ENCODE measurements around the gene IGFBP3. TPM values are rescaled to one million over a fixed set of nuclear protein-coding genes. Genes with fewer than 3 reads are reported as not detected.

Gene IGFBP3
- total and polyA plus RNA-seq, 2 experiments from 2014 or later = 11.2 to 11.3 TPM

DNA sequence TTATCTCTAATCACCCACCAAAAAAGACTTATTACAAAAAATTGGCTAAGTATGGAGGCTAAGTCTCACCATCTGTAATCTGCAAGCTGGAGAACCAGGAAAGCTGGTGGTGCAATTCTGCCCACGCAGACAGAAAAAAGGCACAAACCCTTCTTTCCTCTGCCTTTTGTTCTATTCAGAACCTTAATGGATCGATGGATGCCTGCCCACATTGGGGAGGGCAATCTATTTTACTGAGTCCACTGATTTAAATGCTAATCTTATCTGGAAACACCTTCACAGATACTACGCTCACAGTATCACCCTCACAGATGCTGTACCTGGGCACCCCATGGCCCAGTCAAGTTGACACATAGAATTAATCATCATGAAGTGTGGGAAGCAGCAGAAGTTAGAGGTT, 10.2 kb downstream of the IGFBP3 start (continued):
- TF ChIP-seq, protein P1, sequence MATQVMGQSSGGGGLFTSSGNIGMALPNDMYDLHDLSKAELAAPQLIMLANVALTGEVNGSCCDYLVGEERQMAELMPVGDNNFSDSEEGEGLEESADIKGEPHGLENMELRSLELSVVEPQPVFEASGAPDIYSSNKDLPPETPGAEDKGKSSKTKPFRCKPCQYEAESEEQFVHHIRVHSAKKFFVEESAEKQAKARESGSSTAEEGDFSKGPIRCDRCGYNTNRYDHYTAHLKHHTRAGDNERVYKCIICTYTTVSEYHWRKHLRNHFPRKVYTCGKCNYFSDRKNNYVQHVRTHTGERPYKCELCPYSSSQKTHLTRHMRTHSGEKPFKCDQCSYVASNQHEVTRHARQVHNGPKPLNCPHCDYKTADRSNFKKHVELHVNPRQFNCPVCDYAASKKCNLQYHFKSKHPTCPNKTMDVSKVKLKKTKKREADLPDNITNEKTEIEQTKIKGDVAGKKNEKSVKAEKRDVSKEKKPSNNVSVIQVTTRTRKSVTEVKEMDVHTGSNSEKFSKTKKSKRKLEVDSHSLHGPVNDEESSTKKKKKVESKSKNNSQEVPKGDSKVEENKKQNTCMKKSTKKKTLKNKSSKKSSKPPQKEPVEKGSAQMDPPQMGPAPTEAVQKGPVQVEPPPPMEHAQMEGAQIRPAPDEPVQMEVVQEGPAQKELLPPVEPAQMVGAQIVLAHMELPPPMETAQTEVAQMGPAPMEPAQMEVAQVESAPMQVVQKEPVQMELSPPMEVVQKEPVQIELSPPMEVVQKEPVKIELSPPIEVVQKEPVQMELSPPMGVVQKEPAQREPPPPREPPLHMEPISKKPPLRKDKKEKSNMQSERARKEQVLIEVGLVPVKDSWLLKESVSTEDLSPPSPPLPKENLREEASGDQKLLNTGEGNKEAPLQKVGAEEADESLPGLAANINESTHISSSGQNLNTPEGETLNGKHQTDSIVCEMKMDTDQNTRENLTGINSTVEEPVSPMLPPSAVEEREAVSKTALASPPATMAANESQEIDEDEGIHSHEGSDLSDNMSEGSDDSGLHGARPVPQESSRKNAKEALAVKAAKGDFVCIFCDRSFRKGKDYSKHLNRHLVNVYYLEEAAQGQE (IDR thresholded peaks at IDR 0.05; ENCODE audit: unreplicated experiment) = no peak
- TF ChIP-seq POLR2AphosphoS5 (IDR thresholded peaks at IDR 0.05; ENCODE audit: low read depth) (no peak), NANOG (IDR thresholded peaks at IDR 0.05; ENCODE audit: borderline replicate concordance) (no peak)

DNA sequence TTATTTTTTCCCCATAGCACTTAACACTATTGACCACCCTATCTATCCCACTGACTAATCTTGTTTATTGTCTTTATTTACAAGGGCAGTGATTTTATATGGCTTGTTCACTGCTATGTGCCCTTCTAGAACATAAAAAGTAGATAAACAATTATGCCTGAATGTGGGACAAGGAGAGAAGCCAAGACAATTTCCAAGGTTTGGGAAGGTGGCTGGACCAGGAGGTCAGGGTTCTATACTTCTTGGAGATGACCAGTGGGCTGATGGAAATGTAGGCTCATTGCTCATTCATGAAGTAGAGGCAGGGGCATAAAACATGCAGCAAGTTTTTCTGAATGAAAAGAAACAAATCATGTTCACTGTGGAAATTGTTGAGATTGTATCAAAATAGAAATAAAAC, 11.5 kb downstream of the IGFBP3 start:
- Histone ChIP-seq H3K4me2 (no peak overlapping the region), H3K36me3 (ENCODE audit: insufficient read depth) (no peaks in the 10 kb centered on the region), H3K27ac (ENCODE audit: low read depth) (no peak overlapping the region), H3K9me2 (ENCODE audit: insufficient read depth) (no peaks in the 10 kb centered on the region), H3K27me3 (ENCODE audit: insufficient read depth) (no peaks in the 10 kb centered on the region), H3F3A (replicated peaks; ENCODE audit: low read depth) (no peaks in the 10 kb centered on the region), H2AFZ (no peak overlapping the region), H3K4me3 (no peak overlapping the region), H3K79me2 (replicated peaks; ENCODE audit: insufficient read depth) (no peaks in the 10 kb centered on the region), H4K20me1 (replicated peaks; ENCODE audit: insufficient read depth) (no peaks in the 10 kb centered on the region), H3K4me1 (ENCODE audit: insufficient read depth) (no peaks in the 10 kb centered on the region)
- no peaks in the 10 kb centered on the region for H3K9me3 Mint-ChIP-seq
- ATAC-seq (no peak), DNase-seq (ENCODE audit: low spot score) (no peak)
- H3K27me3 Mint-ChIP-seq (ENCODE audit: insufficient read depth, low read depth, poor library complexity) = no peaks in the 10 kb centered on the region
- H3K27ac Mint-ChIP-seq = no peak overlapping the region
- H3K36me3 Mint-ChIP-seq (ENCODE audit: low read depth) = peaks cover 4% of the 10 kb centered on the region; the same call in 2 of the 3 replicates
- H3K4me3 Mint-ChIP-seq = no peak overlapping the region
- H3K4me1 Mint-ChIP-seq = no peaks in the 10 kb centered on the region
- TF ChIP-seq JUNB (IDR thresholded peaks at IDR 0.05; ENCODE audit: unreplicated experiment) (no peak), POLR2AphosphoS5 (IDR thresholded peaks at IDR 0.05; ENCODE audit: low read depth) (no peak), EZH2phosphoT487 (IDR thresholded peaks at IDR 0.05; ENCODE audit: unreplicated experiment) (no peak), CREB1 (CRISPR knock-in tag; IDR thresholded peaks at IDR 0.05; ENCODE audit: low read depth) (no peak), STAT1 (IDR thresholded peaks at IDR 0.05; ENCODE audit: unreplicated experiment) (no peak), EZH2 (IDR thresholded peaks at IDR 0.05; ENCODE audit: low read depth, unreplicated experiment) (no peak)
- TF ChIP-seq, protein P1 (IDR thresholded peaks at IDR 0.05; ENCODE audit: unreplicated experiment) = no peak
- TF ChIP-seq, protein P2, sequence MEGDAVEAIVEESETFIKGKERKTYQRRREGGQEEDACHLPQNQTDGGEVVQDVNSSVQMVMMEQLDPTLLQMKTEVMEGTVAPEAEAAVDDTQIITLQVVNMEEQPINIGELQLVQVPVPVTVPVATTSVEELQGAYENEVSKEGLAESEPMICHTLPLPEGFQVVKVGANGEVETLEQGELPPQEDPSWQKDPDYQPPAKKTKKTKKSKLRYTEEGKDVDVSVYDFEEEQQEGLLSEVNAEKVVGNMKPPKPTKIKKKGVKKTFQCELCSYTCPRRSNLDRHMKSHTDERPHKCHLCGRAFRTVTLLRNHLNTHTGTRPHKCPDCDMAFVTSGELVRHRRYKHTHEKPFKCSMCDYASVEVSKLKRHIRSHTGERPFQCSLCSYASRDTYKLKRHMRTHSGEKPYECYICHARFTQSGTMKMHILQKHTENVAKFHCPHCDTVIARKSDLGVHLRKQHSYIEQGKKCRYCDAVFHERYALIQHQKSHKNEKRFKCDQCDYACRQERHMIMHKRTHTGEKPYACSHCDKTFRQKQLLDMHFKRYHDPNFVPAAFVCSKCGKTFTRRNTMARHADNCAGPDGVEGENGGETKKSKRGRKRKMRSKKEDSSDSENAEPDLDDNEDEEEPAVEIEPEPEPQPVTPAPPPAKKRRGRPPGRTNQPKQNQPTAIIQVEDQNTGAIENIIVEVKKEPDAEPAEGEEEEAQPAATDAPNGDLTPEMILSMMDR (conservative IDR thresholded peaks at IDR 0.05; ENCODE audit: low read depth in 2 of 2) = no peak
- TF ChIP-seq, protein P3, sequence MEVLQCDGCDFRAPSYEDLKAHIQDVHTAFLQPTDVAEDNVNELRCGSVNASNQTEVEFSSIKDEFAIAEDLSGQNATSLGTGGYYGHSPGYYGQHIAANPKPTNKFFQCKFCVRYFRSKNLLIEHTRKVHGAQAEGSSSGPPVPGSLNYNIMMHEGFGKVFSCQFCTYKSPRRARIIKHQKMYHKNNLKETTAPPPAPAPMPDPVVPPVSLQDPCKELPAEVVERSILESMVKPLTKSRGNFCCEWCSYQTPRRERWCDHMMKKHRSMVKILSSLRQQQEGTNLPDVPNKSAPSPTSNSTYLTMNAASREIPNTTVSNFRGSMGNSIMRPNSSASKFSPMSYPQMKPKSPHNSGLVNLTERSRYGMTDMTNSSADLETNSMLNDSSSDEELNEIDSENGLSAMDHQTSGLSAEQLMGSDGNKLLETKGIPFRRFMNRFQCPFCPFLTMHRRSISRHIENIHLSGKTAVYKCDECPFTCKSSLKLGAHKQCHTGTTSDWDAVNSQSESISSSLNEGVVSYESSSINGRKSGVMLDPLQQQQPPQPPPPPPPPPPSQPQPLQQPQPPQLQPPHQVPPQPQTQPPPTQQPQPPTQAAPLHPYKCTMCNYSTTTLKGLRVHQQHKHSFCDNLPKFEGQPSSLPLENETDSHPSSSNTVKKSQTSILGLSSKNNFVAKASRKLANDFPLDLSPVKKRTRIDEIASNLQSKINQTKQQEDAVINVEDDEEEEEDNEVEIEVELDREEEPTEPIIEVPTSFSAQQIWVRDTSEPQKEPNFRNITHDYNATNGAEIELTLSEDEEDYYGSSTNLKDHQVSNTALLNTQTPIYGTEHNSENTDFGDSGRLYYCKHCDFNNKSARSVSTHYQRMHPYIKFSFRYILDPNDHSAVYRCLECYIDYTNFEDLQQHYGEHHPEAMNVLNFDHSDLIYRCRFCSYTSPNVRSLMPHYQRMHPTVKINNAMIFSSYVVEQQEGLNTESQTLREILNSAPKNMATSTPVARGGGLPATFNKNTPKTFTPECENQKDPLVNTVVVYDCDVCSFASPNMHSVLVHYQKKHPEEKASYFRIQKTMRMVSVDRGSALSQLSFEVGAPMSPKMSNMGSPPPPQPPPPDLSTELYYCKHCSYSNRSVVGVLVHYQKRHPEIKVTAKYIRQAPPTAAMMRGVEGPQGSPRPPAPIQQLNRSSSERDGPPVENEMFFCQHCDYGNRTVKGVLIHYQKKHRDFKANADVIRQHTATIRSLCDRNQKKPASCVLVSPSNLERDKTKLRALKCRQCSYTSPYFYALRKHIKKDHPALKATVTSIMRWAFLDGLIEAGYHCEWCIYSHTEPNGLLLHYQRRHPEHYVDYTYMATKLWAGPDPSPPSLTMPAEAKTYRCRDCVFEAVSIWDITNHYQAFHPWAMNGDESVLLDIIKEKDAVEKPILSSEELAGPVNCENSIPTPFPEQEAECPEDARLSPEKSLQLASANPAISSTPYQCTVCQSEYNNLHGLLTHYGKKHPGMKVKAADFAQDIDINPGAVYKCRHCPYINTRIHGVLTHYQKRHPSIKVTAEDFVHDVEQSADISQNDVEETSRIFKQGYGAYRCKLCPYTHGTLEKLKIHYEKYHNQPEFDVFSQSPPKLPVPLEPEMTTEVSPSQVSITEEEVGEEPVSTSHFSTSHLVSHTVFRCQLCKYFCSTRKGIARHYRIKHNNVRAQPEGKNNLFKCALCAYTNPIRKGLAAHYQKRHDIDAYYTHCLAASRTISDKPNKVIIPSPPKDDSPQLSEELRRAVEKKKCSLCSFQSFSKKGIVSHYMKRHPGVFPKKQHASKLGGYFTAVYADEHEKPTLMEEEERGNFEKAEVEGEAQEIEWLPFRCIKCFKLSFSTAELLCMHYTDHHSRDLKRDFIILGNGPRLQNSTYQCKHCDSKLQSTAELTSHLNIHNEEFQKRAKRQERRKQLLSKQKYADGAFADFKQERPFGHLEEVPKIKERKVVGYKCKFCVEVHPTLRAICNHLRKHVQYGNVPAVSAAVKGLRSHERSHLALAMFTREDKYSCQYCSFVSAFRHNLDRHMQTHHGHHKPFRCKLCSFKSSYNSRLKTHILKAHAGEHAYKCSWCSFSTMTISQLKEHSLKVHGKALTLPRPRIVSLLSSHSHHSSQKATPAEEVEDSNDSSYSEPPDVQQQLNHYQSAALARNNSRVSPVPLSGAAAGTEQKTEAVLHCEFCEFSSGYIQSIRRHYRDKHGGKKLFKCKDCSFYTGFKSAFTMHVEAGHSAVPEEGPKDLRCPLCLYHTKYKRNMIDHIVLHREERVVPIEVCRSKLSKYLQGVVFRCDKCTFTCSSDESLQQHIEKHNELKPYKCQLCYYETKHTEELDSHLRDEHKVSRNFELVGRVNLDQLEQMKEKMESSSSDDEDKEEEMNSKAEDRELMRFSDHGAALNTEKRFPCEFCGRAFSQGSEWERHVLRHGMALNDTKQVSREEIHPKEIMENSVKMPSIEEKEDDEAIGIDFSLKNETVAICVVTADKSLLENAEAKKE (CRISPR knock-in tag; IDR thresholded peaks at IDR 0.05) = no peak

All from GM23338 (cell line).